DND-41 (cell line): Measurements from ENCODE around the gene TGFBRAP1.

Source experiments
- ATAC-seq: fragments of 200-7000 bp; cut with Tn5 transposase; 3 replicates; pipeline ENCODE4 v1.9.1; 2021; ENCODE audit warnings: low read depth; ENCODE audit not compliant: insufficient read depth
- DNase-seq: peaks from one replicate; pipeline ENCODE4 v3.0.0-alpha.2; 2020
- H2AFZ ChIP-seq: 2 replicates; pipeline ENCODE4 v1.6.0; 2012; ENCODE audit warnings: low read depth, low read length
- H3K27ac ChIP-seq: 2 replicates; pipeline ENCODE4 v1.5.1; 2012; ENCODE audit warnings: low read length, inconsistent platforms
- H3K27me3 ChIP-seq: fragments of 200-600 bp; sonication (generic); 2 replicates; pipeline ENCODE4 v1.6.0; 2012; ENCODE audit warnings: low read length, mild to moderate bottlenecking, inconsistent platforms; ENCODE audit not compliant: insufficient read depth, poor library complexity
- H3K36me3 ChIP-seq: 2 replicates; pipeline ENCODE4 v1.5.1; 2012; ENCODE audit warnings: low read length, inconsistent platforms; ENCODE audit not compliant: insufficient read depth
- H3K4me1 ChIP-seq: 2 replicates; pipeline ENCODE4 v1.5.1; 2012; ENCODE audit warnings: mild to moderate bottlenecking, low read length; ENCODE audit not compliant: insufficient read depth
- H3K4me2 ChIP-seq: 2 replicates; pipeline ENCODE4 v1.6.0; 2012; ENCODE audit warnings: mild to moderate bottlenecking, moderate library complexity, low read length, inconsistent platforms; ENCODE audit not compliant: insufficient read depth
- H3K4me3 ChIP-seq, 2 experiments: fragments of 200-600 bp in 1 of 2; shearing (Covaris generic) in 1 of 2; 2 replicates each; pipeline ENCODE4 v1.5.1; 2012 to 2016; ENCODE audit warnings: inconsistent platforms in 2 of 2, low read length in 2 of 2, mild to moderate bottlenecking in 2 of 2, low read depth in 1 of 2, moderate library complexity in 1 of 2
- H3K79me2 ChIP-seq: 2 replicates; pipeline ENCODE4 v1.6.0; 2012; ENCODE audit warnings: low read length, inconsistent platforms; ENCODE audit not compliant: insufficient read depth
- H3K9ac ChIP-seq: 2 replicates; pipeline ENCODE4 v1.6.0; 2012; ENCODE audit warnings: low read depth, mild to moderate bottlenecking, inconsistent platforms, low read length, moderate library complexity
- H3K9me3 ChIP-seq: 2 replicates; pipeline ENCODE4 v1.5.1; 2012; ENCODE audit warnings: low read length, moderate library complexity, mild to moderate bottlenecking, inconsistent platforms; ENCODE audit not compliant: insufficient read depth, severe bottlenecking
- H4K20me1 ChIP-seq: 2 replicates; pipeline ENCODE4 v1.6.0; 2012; ENCODE audit warnings: low read length; ENCODE audit not compliant: insufficient read depth
- CTCF ChIP-seq: IDR thresholded peaks from 2 replicates; pipeline ENCODE4 v1.5.1; 2012; ENCODE audit warnings: borderline replicate concordance, low read length, moderate library complexity, mild to moderate bottlenecking; ENCODE audit not compliant: poor library complexity, severe bottlenecking; ENCODE audit errors: extremely low read depth
- EZH2 ChIP-seq: IDR thresholded peaks from 3 replicates; pipeline ENCODE4 v1.6.1; 2012; ENCODE audit warnings: borderline replicate concordance, low read depth, mild to moderate bottlenecking, moderate library complexity, low read length, inconsistent platforms; ENCODE audit not compliant: severe bottlenecking

Gene TGFBRAP1

GRCh38 chr2:105362862-105363591 lies 33.5 kb upstream of the TGFBRAP1 start:
- no peak overlapping the region for H3K4me2 ChIP-seq
- H3K4me3 ChIP-seq, result no peak overlapping the region
- H3K27me3 ChIP-seq, result no peaks in the 10 kb centered on the region
- no peaks in the 10 kb centered on the region for H3K79me2 ChIP-seq
- H2AFZ ChIP-seq, result no peak overlapping the region
- H3K36me3 ChIP-seq, result peaks cover 7% of the 10 kb centered on the region; the same call in 1 of the 2 replicates
- DNase-seq (no peak), ATAC-seq (no peak)
- no peaks in the 10 kb centered on the region for H3K9me3 ChIP-seq
- no peak for TF ChIP-seq EZH2
- H4K20me1 ChIP-seq, result no peaks in the 10 kb centered on the region; the same call in 1 of the 2 replicates
- H3K4me1 ChIP-seq, result peaks cover 13% of the 10 kb centered on the region
- H3K9ac ChIP-seq, result no peak overlapping the region
- H3K27ac ChIP-seq, result no peak overlapping the region

GRCh38 chr2:105361102-105361889 lies 31.8 kb upstream of the TGFBRAP1 start:
- no peaks in the 10 kb centered on the region; the same call in 1 of the 2 replicates for H4K20me1 ChIP-seq
- peaks cover 3% of the 10 kb centered on the region for H3K9me3 ChIP-seq
- ATAC-seq (peak; percentile 88), DNase-seq (peak; percentile 64)
- no peaks in the 10 kb centered on the region for H3K27me3 ChIP-seq
- no peak overlapping the region for H2AFZ ChIP-seq
- H3K79me2 ChIP-seq, result no peaks in the 10 kb centered on the region
- TF ChIP-seq CTCF (no peak), EZH2 (no peak)
- no peak overlapping the region for H3K9ac ChIP-seq
- H3K4me2 ChIP-seq, result peak overlapping the region; percentile 11
- H3K4me1 ChIP-seq, result peaks cover 13% of the 10 kb centered on the region
- peaks cover 20% of the 10 kb centered on the region for H3K36me3 ChIP-seq
- peak overlapping the region; percentile 47 for H3K27ac ChIP-seq
- no peak overlapping the region for H3K4me3 ChIP-seq

- Histone ChIP-seq H3K27ac (no peak overlapping the region), H3K4me2 (no peak overlapping the region), H3K36me3 (peaks cover 37% of the 10 kb centered on the region), H3K4me3 (no peak overlapping the region), H3K79me2 (no peaks in the 10 kb centered on the region), H3K27me3 (no peaks in the 10 kb centered on the region), H3K4me1 (peaks cover 13% of the 10 kb centered on the region), H3K9ac (no peak overlapping the region), H4K20me1 (no peaks in the 10 kb centered on the region), H3K9me3 (peaks cover 3% of the 10 kb centered on the region), H2AFZ (no peak overlapping the region)
- TF ChIP-seq CTCF (no peak), EZH2 (no peak)
- ATAC-seq (no peak), DNase-seq (no peak)
Observed at GRCh38 chr2:105358593-105358992, 29.1 kb upstream of the TGFBRAP1 start.

- DNase-seq (no peak), ATAC-seq (no peak)
- Histone ChIP-seq H3K27ac (no peak overlapping the region), H3K9me3 (peaks cover 3% of the 10 kb centered on the region), H3K9ac (no peak overlapping the region), H3K4me3 (no peak overlapping the region), H4K20me1 (no peaks in the 10 kb centered on the region), H3K4me2 (no peak overlapping the region), H3K4me1 (peaks cover 13% of the 10 kb centered on the region), H3K27me3 (no peaks in the 10 kb centered on the region), H2AFZ (no peak overlapping the region), H3K36me3 (peaks cover 43% of the 10 kb centered on the region), H3K79me2 (no peaks in the 10 kb centered on the region)
- no peak for TF ChIP-seq EZH2
- no peak for TF ChIP-seq CTCF
Observed at GRCh38 chr2:105357122-105357521, 27.6 kb upstream of the TGFBRAP1 start.
